COR-L47 (cell line): ENCODE data around the gene ALOX5.
"Not testable (repeated sequence)": the region's sequence is repeated elsewhere in the genome, so short reads cannot be mapped to it uniquely, and the experiment has no call there.

Experiments used
- DNase-seq: peaks from one replicate; lab custom pipeline; 2025; lab: John Stamatoyannopoulos, UW

ALOX5 gene

GRCh38 chr10:45468079-45468478 is 94.1 kb downstream of the ALOX5 start:
- no peak for DNase-seq

DNA sequence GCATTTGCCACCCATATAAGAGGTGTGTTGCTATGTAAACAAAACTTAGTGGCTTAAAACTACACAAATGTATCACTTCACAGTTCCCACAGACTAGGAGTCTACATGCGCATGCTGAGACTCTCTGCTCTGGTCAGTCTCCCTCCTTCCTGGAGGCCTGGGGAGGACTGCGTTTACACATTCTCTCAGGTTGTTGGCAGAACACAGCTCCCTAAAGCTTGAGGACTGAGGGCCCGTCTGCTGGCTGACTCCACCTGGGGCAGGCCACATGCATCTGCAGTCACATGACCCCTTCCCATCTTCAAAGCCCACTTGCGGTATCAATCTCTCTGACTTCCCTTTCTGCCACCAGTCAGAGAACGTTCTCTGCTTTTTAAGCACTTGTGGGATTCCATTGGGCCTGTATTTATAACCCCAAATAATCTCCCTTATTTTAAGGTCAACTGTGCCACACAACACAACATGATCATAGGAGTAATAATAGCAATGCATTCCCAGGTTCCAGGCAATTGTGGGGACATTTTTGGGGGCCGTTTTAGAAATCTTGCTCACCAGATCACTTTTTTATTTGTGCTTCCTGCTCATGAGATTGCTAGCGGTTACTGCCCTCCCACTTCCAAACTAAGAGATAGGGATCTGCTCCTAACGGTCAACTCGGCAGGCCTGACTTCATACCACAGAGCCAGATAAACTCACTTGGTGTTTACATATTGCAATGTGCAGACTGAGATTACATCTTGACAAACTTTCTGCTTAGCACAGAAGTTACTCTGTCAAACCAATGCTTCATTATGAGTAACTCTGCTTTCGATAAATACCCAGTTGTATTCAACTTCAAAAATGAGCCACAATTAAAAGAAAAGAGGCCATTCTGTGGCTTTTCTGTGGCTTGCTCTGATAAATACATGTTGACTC is 96.3 kb downstream of the ALOX5 start:
- no peak for DNase-seq

DNA sequence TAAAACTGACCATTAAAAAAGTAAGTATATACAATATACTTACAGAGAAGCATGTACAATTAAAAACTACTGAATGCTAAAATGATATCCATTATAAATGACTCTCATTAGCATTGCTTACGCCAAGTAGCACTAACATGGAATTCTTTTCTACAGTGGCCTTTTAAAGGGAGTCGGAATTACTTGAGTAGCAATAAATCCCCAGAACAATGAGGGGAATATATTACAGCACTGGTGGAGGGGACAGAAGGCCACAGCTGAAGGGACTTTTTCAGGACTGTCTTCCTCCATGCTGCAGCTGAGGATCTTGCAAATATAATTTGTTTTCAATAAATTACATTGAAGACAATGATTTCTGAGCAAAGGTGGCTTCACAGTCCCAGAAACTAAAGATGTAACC is 97.0 kb downstream of the ALOX5 start:
- no peak for DNase-seq

DNA sequence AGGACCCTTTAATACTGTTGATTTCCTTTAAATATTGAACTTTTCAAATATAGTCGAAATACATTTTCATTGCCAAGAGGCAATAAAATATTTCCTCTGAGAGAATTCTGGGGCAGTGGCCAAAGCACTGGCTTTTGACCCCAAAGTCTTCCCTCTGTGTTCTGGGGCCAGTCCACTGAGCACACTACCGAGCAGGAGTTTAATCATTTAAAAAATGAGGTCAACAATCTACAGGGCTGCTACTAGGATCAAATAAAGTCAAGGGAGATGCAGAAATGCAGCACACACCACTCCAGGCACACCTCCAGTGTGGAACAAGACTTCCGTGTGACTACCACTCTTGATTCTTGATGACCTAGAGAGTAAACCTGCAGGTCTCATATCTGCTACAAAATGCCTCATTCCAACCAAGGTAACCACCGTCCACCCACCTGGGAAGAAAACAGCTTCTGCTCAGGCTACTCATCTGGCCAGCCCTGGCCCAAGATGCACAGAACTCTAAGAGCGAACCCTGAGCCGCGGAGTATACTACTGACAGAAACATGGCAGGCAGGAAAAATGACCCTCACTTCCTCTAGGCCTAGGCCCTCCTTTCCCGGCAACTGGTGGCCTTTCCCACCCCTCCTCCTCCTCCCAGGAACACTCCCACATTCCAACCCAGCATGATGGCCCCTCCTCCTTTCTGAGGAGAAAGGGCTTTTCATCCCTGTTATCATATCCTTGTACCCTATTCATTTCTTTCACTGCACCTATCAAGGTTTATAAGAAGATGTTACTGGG is 97.7 kb downstream of the ALOX5 start:
- no peak for DNase-seq

GRCh38 chr10:45473126-45473525 is 99.1 kb downstream of the ALOX5 start:
- no peak for DNase-seq

- DNase-seq, result no peak
Measured at GRCh38 chr10:45476559-45476958, 102.5 kb downstream of the ALOX5 start.

- DNase-seq, result no peak
Measured at GRCh38 chr10:45480294-45480693, 106.3 kb downstream of the ALOX5 start.

- not testable (repeated sequence) for DNase-seq
Measured at GRCh38 chr10:45481100-45481499, 107.1 kb downstream of the ALOX5 start.

DNA sequence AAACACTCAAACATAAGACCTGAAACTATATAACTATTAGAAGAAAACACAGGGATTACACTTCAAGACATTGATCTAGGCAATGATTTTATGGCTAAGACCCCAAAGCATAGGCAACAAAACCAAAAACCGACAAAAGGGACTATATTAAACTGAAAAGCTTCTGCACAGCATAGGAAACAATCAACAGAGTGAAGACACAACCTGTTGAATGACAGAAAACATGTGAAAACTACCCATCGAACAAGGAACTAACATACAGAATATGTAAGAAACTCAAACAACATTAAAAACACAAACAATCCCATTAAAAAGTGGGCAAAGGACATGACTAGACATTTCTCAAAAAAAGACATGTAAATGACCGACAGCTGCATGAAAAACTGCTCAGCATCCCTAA is 109.0 kb downstream of the ALOX5 start:
- DNase-seq, result no peak

GRCh38 chr10:45487735-45488134 is 113.7 kb downstream of the ALOX5 start:
- DNase-seq, result no peak

GRCh38 chr10:45488365-45488764 is 114.3 kb downstream of the ALOX5 start:
- DNase-seq, result no peak

- no peak for DNase-seq
Measured at GRCh38 chr10:45490277-45490676, 116.3 kb downstream of the ALOX5 start.

- no peak for DNase-seq
Measured at GRCh38 chr10:45491061-45491460, 117.0 kb downstream of the ALOX5 start.
